GM18517 (cell line): ENCODE measurements around the gene FHIT.

ENCODE experiments used
- ATAC-seq: cut with Tn5 transposase; IDR thresholded peaks from one replicate; pipeline ENCODE4 v1.9.1; 2021; ENCODE audit warnings: mild to moderate bottlenecking, moderate library complexity; ENCODE audit not compliant: unreplicated experiment

FHIT gene

GRCh38 chr3:60659098-60659497 lies 592.2 kb downstream of the FHIT start:
- no peak for ATAC-seq

- ATAC-seq: peak; percentile 97
Observed at GRCh38 chr3:60657972-60658371, 593.3 kb downstream of the FHIT start.

GRCh38 chr3:60652829-60653228 lies 598.4 kb downstream of the FHIT start:
- no peak for ATAC-seq

- no peak for ATAC-seq
Observed at GRCh38 chr3:60651799-60652198, 599.5 kb downstream of the FHIT start.

- no peak for ATAC-seq
Observed at GRCh38 chr3:60650171-60650570, 601.1 kb downstream of the FHIT start.

- ATAC-seq: no peak
Observed at GRCh38 chr3:60645801-60646200, 605.5 kb downstream of the FHIT start.

- ATAC-seq: no peak
Observed at GRCh38 chr3:60643831-60644230, 607.4 kb downstream of the FHIT start.

- no peak for ATAC-seq
Observed at GRCh38 chr3:60641354-60641753, 609.9 kb downstream of the FHIT start.

GRCh38 chr3:60636846-60637245 lies 614.4 kb downstream of the FHIT start:
- no peak for ATAC-seq

- ATAC-seq: no peak
Observed at GRCh38 chr3:60633644-60634043, 617.6 kb downstream of the FHIT start.

GRCh38 chr3:60631509-60631908 lies 619.7 kb downstream of the FHIT start:
- no peak for ATAC-seq

- ATAC-seq: no peak
Observed at GRCh38 chr3:60630953-60631352, 620.3 kb downstream of the FHIT start.

- no peak for ATAC-seq
Observed at GRCh38 chr3:60629816-60630215, 621.4 kb downstream of the FHIT start.

- no peak for ATAC-seq
Observed at GRCh38 chr3:60622349-60622748, 628.9 kb downstream of the FHIT start.

GRCh38 chr3:60617188-60617587 lies 634.1 kb downstream of the FHIT start:
- ATAC-seq: no peak

- ATAC-seq: no peak
Observed at GRCh38 chr3:60613769-60614303, 637.4 kb downstream of the FHIT start.

- ATAC-seq: no peak
Observed at GRCh38 chr3:60610441-60611112, 640.7 kb downstream of the FHIT start.

- no peak for ATAC-seq
Observed at GRCh38 chr3:60609446-60609845, 641.8 kb downstream of the FHIT start.

- no peak for ATAC-seq
Observed at GRCh38 chr3:60603860-60604259, 647.4 kb downstream of the FHIT start.

GRCh38 chr3:60600848-60601247 lies 650.4 kb downstream of the FHIT start:
- no peak for ATAC-seq

GRCh38 chr3:60599586-60599985 lies 651.7 kb downstream of the FHIT start:
- no peak for ATAC-seq

GRCh38 chr3:60598671-60599070 lies 652.6 kb downstream of the FHIT start:
- no peak for ATAC-seq

- no peak for ATAC-seq
Observed at GRCh38 chr3:60594025-60594424, 657.2 kb downstream of the FHIT start.
